HCT116 (cell line): ENCODE measurements around the gene GFY. TPM values are rescaled to one million over a fixed set of nuclear protein-coding genes. Genes with fewer than 3 reads are reported as not detected.
A peak's percentile ranks its signal among the peaks of the same experiment; 100 is the strongest.

Source experiments
- ATAC-seq: fragments of 200-7000 bp; cut with Tn5 transposase; 2 replicates; pipeline ENCODE4 v1.9.1; 2020; ENCODE audit warnings: mild to moderate bottlenecking, moderate library complexity
- BruUV-seq: library from RNA; stranded (reverse); fragments of 400-500 nt; replicated peaks from 2 replicates; lab custom pipeline; 2021; lab: Mats Ljungman, UMichigan
- CTCF ChIA-PET: fragments of 300-600 bp; sonication (Branson Sonifier 250); formaldehyde crosslinking; loops from one replicate; lab custom pipeline; 2021; ENCODE audit warnings: antibody characterized with exemption; lab: Charles Lee
- POLR2A ChIA-PET: fragments of 300-600, 350-600 bp; sonication (Branson Sonifier 250); formaldehyde crosslinking; loops from one replicate; lab custom pipeline; 2021; ENCODE audit warnings: antibody characterized with exemption; lab: Charles Lee
- RAD21 ChIA-PET, 2 experiments: fragments of 300-600 bp; sonication (Branson Sonifier 250); formaldehyde crosslinking; loops; one replicate each; lab custom pipeline; 2023; ENCODE audit warnings: low total read pairs in 2 of 2; ENCODE audit not compliant: uncharacterized antibody in 2 of 2, unreplicated experiment in 2 of 2, low non-redundant PET in 1 of 2; lab: Charles Lee
- DNase-seq: peaks from one replicate; pipeline ENCODE4 v3.0.0-alpha.2; 2010; ENCODE audit warnings: low read depth, low spot score
- H2AFZ ChIP-seq: fragments of 200-600 bp; shearing (Covaris generic), sonication (generic); 2 replicates; pipeline ENCODE4 v1.6.1; 2017; ENCODE audit warnings: low read depth, mixed run types, mixed read lengths, antibody characterized with exemption, low read length; ENCODE audit not compliant: poor library complexity, severe bottlenecking
- H3K27ac ChIP-seq: 2 replicates; pipeline ENCODE4 v1.5.1; 2012; ENCODE audit warnings: low read depth, low read length
- H3K27me3 ChIP-seq: fragments of 200-600 bp; sonication (generic); 2 replicates; pipeline ENCODE4 v1.6.1; 2016; ENCODE audit warnings: mixed run types, low read length, mixed read lengths; ENCODE audit not compliant: insufficient read depth
- H3K36me3 ChIP-seq, 2 experiments: fragments of 200-500 bp in 1 of 2; fragments of 200-600 bp in 1 of 2; sonication (Bioruptor generic) in 1 of 2; sonication (generic) in 1 of 2; 2 replicates each; pipeline versions ENCODE4 v1.5.1 to v1.6.1; 2014 to 2016; ENCODE audit warnings: low read length in 2 of 2, inconsistent platforms in 1 of 2, mixed read lengths in 1 of 2, mixed run types in 1 of 2; ENCODE audit not compliant: insufficient read depth in 2 of 2, control insufficient read depth in 1 of 2
- H3K4me1 ChIP-seq, 2 experiments: fragments of 200-600 bp in 1 of 2; sonication (generic) in 1 of 2; 2 replicates each; pipeline versions ENCODE4 v1.5.1 to v1.6.1; 2012 to 2017; ENCODE audit warnings: low read length in 2 of 2, inconsistent platforms in 1 of 2, mild to moderate bottlenecking in 1 of 2, mixed read lengths in 1 of 2, mixed run types in 1 of 2, moderate library complexity in 1 of 2; ENCODE audit not compliant: insufficient read depth in 2 of 2, control insufficient read depth in 1 of 2
- H3K4me2 ChIP-seq: fragments of 200-600 bp; sonication (generic); 2 replicates; pipeline ENCODE4 v1.6.1; 2017; ENCODE audit warnings: mixed run types, low read length, mixed read lengths
- H3K4me3 ChIP-seq, 2 experiments: fragments of 200-600 bp in 1 of 2; sonication (generic) in 1 of 2; replicated peaks in 1 of 2; 2 replicates each; pipeline ENCODE4 v1.5.1; 2011 to 2016; ENCODE audit warnings: low read length in 2 of 2, control low read depth in 1 of 2, low read depth in 1 of 2, mild to moderate bottlenecking in 1 of 2, mixed read lengths in 1 of 2, mixed run types in 1 of 2
- H3K79me2 ChIP-seq: fragments of 200-600 bp; sonication (generic); 2 replicates; pipeline ENCODE4 v1.6.1; 2017; ENCODE audit warnings: mild to moderate bottlenecking, mixed run types, low read length, moderate library complexity, mixed read lengths; ENCODE audit not compliant: insufficient read depth
- H3K9ac ChIP-seq: fragments of 200-600 bp; sonication (generic); 2 replicates; pipeline ENCODE4 v1.6.1; 2016; ENCODE audit warnings: low read length, mixed read lengths
- H3K9me2 ChIP-seq: fragments of 200-600 bp; sonication (generic), shearing (Covaris generic); 2 replicates; pipeline ENCODE4 v1.6.1; 2017; ENCODE audit warnings: mixed run types, mild to moderate bottlenecking, moderate library complexity; ENCODE audit not compliant: insufficient read depth
- H3K9me3 ChIP-seq, 2 experiments: fragments of 200-500 bp in 1 of 2; fragments of 200-600 bp in 1 of 2; sonication (Bioruptor generic) in 1 of 2; sonication (generic) in 1 of 2; 2 replicates each; pipeline ENCODE4 v1.6.1; 2014 to 2017; ENCODE audit warnings: low read length in 2 of 2, mixed read lengths in 2 of 2, inconsistent platforms in 1 of 2, low read depth in 1 of 2, mild to moderate bottlenecking in 1 of 2, mixed run types in 1 of 2, moderate library complexity in 1 of 2; ENCODE audit not compliant: control insufficient read depth in 1 of 2, insufficient read depth in 1 of 2
- H4K20me1 ChIP-seq: fragments of 200-600 bp; sonication (generic), shearing (Covaris generic); 2 replicates; pipeline ENCODE4 v1.6.1; 2017; ENCODE audit warnings: mixed run types, mild to moderate bottlenecking, moderate library complexity; ENCODE audit not compliant: insufficient read depth
- ATF3 ChIP-seq: IDR thresholded peaks from 2 replicates; pipeline ENCODE4 v1.6.1; 2012
- CEBPB ChIP-seq: IDR thresholded peaks from 2 replicates; pipeline ENCODE4 v1.6.1; 2012; ENCODE audit warnings: low read depth
- EGR1 ChIP-seq: IDR thresholded peaks from 2 replicates; pipeline ENCODE4 v1.6.1; 2012; ENCODE audit warnings: low read depth
- ELF1 ChIP-seq: IDR thresholded peaks from 2 replicates; pipeline ENCODE4 v1.6.1; 2012; ENCODE audit warnings: low read depth, borderline replicate concordance
- JUND ChIP-seq: IDR thresholded peaks from 2 replicates; pipeline ENCODE4 v1.6.1; 2012
- POLR2A ChIP-seq: IDR thresholded peaks from 2 replicates; pipeline ENCODE4 v1.7.0; 2011; ENCODE audit warnings: borderline replicate concordance; ENCODE audit not compliant: insufficient read depth, insufficient read length; ENCODE audit errors: extremely low read depth
- POLR2AphosphoS5 ChIP-seq: IDR thresholded peaks from 2 replicates; pipeline ENCODE4 v1.6.1; 2011; ENCODE audit warnings: mild to moderate bottlenecking, low read depth, low read length, moderate library complexity
- SIN3A ChIP-seq: IDR thresholded peaks from 2 replicates; pipeline ENCODE4 v1.6.1; 2012; ENCODE audit warnings: low read depth
- SP1 ChIP-seq: IDR thresholded peaks from 2 replicates; pipeline ENCODE4 v1.6.1; 2012; ENCODE audit warnings: low read depth
- TCF7L2 ChIP-seq: IDR thresholded peaks from 2 replicates; pipeline ENCODE4 v1.7.0; 2011; ENCODE audit warnings: borderline replicate concordance, inconsistent platforms; ENCODE audit not compliant: insufficient read depth, insufficient read length; ENCODE audit errors: extremely low read depth
- ZBTB33 ChIP-seq: IDR thresholded peaks from 2 replicates; pipeline ENCODE4 v1.6.1; 2011; ENCODE audit warnings: mild to moderate bottlenecking, low read length, moderate library complexity; ENCODE audit not compliant: insufficient replicate concordance; ENCODE audit errors: extremely low read depth
- ZNF274 ChIP-seq: fragments of 200-500 bp; sonication (Bioruptor generic); IDR thresholded peaks from 2 replicates; pipeline ENCODE4 v1.6.1; 2014; ENCODE audit warnings: mild to moderate bottlenecking, low read depth, low read length, inconsistent platforms
- intact Hi-C: fragments of 100-400 bp; cut with micrococcal nuclease; formaldehyde crosslinking; loops from 2 replicates; pipeline ENCODE4 v1.10.0; 2022
- total RNA-seq: library from RNA; stranded (reverse); gene quantifications from one replicate; pipeline ENCODE4 v1.2.1, GENCODE V29; 2021; ENCODE audit not compliant: unreplicated experiment

GFY gene
- total RNA-seq, 1 experiment from 2014 or later: 2.6 TPM

GRCh38 chr19:49450405-49450804 lies 25.2 kb downstream of the GFY start:
- H3K9ac ChIP-seq: peak overlapping the region; percentile 99
- ATAC-seq: no peak
- no peak for TF ChIP-seq ATF3
- no peak for TF ChIP-seq ZBTB33
- no peak for TF ChIP-seq POLR2A
- no peak for TF ChIP-seq SP1
- no peak for TF ChIP-seq JUND
- no peak for TF ChIP-seq ZNF274
- no peak for TF ChIP-seq ELF1
- no peak for TF ChIP-seq POLR2AphosphoS5
- TF ChIP-seq CEBPB: no peak
- TF ChIP-seq TCF7L2: no peak
- no peak for TF ChIP-seq SIN3A
- TF ChIP-seq EGR1: no peak
- H3K27me3 ChIP-seq: no peaks in the 10 kb centered on the region
- H3K9me2 ChIP-seq: no peaks in the 10 kb centered on the region
- peaks cover 14 to 16% of the 10 kb centered on the region in 2 experiments; a peak in 2 of 4 replicates for H3K36me3 ChIP-seq
- H3K4me3 ChIP-seq: peak overlapping the region; percentile 98 to 100
- H3K27ac ChIP-seq: peak overlapping the region; percentile 91
- no peak overlapping the region for H2AFZ ChIP-seq
- RAD21 ChIA-PET: no interaction called here
- CTCF ChIA-PET: no interaction called here
- H3K4me1 ChIP-seq: peaks cover 23 to 41% of the 10 kb centered on the region in 2 experiments; a peak in 3 of 4 replicates
- POLR2A ChIA-PET: no interaction called here
- no TSS peak for BruUV-seq
- DNase-seq: no peak
- peak overlapping the region; percentile 90 for H3K4me2 ChIP-seq
- no peaks in the 10 kb centered on the region for H4K20me1 ChIP-seq
- intact Hi-C loops: no loop called here
- H3K79me2 ChIP-seq: peaks cover 34% of the 10 kb centered on the region
- H3K9me3 ChIP-seq: no peaks in the 10 kb centered on the region
